Left ventricle myocardium superior (tissue), 1 donor: Measurements from ENCODE around the gene HSD17B10. TPM values are rescaled to one million over a fixed set of nuclear protein-coding genes. Genes with fewer than 3 reads are reported as not detected.

Experiments used
- microRNA-seq: library from miRNA; unstranded; fragments of <30 nt; microRNA quantifications from one replicate; pipeline ENCODE4 v1.2.0, GENCODE V29; 2020; ENCODE audit warnings: borderline number of aligned reads
- total RNA-seq: library from RNA; stranded (reverse); fragmentation: NEBNext Ultra II Directional; extraction: Animal tissue kit (Norgen Biotek cat#: 25700); gene quantifications from one replicate; pipeline ENCODE4 v1.2.1, GENCODE V29; 2021
- donor health status: DM: no; HTN: yes; CAD: no; lungs with severe emphysema.

Gene HSD17B10
- total RNA-seq, 1 donor from 2014 or later, result 102 TPM

Small RNA genes lying within 50 kb of the gene (microRNA-seq; reads per million reads assigned to microRNA genes)
- gene MIR6857, result not detected

Other genes starting within 250 kb of the HSD17B10 start
- 33.7 TPM for gene KDM5C, start 209.2 kb downstream of the HSD17B10 start, total RNA-seq
- gene IQSEC2, start 152.8 kb downstream of the HSD17B10 start, total RNA-seq, result 12.0 TPM
- gene SMC1A, start 11.7 kb downstream of the HSD17B10 start, total RNA-seq, result 40.2 TPM
- gene RIBC1, start 11.5 kb downstream of the HSD17B10 start, total RNA-seq, result 0.52 TPM